Measurements from ENCODE around the gene VSTM2L.

GRCh38 chr20:37936451-37936850 lies 33.5 kb downstream of the VSTM2L start:
- TF ChIP-seq CTCF (optimal IDR thresholded peaks at IDR 0.05 in 1 of 3, IDR thresholded peaks at IDR 0.05 in 1 of 3, conservative IDR thresholded peaks at IDR 0.05 in 1 of 3; ENCODE audit: extremely low read depth in 1 of 3, insufficient read depth in 2 of 3, low read length in 3 of 3) (no peak), EZH2 (IDR thresholded peaks at IDR 0.05; ENCODE audit: low read length) (no peak)
